GM19438 (cell line): ENCODE measurements around the gene ZNF335.
"Not testable (repeated sequence)": the region's sequence is repeated elsewhere in the genome, so short reads cannot be mapped to it uniquely, and the experiment has no call there.

Experiments used
- ATAC-seq: cut with Tn5 transposase; IDR thresholded peaks from one replicate; pipeline ENCODE4 v1.9.1; 2021; ENCODE audit warnings: low read depth; ENCODE audit not compliant: unreplicated experiment

The ZNF335 gene

DNA sequence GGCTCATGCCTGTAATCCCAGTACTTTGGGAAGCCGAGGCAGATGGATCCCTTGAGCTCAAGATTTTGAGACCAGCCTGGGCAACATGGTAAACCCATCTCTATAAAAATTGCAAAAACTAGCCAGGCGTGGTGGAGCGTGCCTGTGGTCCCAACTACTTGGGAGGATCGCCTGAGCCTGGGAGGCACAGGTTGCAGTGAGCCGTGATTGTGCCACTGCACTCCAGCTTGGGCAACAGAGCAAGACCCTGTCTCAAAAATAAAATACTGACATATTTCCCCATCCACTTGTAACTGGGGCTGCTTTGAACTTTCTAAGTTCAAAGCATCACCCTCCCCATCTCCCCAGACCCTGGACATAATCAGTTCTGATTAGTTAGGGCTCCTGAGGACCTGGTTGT is 29.5 kb upstream of the ZNF335 start:
- ATAC-seq = no peak

DNA sequence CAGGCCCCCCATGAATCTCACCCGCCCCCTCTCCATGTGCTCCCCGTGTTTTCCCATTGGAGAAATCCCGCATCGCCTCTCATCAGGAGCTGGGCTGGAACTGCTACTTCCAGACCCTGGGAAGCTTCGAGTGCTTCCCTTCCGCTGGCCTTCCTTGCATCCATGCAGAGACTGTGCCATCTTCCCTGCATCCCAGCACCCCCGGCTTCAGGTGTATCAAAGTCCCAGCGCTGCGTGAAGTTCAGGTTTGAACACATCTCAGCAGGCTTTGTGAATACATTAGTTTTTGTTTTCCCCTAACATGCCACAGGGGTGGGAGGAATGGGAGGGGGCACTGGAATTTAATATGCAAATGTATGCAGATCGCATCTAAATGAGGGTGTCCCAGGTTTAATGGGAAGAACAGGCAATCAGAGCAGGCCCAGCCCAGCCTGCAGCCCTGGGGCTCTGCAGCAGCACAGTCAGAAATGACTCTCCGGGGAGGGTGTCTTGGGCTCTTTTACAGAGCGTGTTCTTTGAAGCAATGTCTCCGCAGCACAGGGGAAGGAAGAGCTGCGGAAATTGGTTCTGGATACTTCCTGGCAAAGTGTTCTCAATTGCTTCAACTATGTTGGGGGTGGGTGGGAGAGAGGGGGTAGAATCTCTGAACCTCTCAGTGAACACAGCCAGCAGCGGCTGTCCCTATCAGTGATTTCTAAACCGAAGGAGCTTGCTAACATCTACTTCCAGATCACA is 28.4 kb upstream of the ZNF335 start:
- no peak for ATAC-seq

DNA sequence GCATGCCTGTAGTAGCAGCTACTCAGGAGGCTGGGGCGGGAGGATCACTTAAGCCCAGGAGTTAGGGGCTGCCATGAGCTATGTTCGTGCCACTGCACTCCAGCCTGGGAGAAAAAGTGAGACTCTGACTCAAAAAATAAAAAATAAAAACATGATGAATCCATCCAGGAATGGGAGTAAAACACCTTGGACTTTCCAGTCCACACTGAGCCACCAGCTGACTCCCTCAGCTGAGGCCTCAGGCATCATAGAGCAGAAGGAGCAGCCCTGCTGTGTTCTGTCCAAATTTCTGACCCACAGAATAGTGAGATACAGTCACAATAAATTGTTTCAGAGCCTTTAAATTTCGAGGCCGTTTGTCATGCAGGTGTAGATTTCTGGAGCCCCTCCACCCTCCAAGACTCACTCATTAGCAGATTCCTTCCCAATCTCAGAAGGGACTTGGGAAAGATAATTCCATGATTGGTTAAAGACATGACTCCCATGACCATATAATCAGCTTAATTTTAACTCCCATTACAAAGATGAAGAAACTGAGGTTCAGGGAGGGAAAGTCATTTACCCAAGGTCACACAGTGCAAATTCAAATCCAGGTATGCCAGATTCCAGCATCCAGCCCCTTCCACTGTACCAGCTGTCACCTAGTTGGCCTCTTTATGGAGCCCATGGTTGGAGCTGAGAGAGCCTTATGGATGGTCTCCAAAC is 27.7 kb upstream of the ZNF335 start:
- no peak for ATAC-seq

DNA sequence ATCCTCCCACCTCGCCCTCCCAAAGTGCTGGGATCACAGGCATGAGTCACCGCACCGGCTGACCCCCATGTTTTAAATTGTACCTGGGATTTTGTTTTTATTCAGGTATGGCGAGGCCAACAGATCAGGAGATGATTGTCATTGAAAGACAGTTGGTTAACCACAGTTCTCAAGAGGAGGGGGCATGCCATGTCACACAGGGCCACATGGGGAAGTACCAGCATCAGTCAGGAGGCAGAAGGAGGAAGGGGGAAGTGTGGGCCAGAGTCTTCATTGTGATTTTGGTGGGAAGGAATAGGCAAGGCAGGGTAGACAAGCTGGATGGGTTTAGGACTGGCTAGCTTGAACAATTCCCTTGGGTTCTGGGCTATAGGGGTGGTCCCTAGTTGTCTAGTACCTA is 26.8 kb upstream of the ZNF335 start:
- ATAC-seq = no peak

- no peak for ATAC-seq
These were observed 26.3 kb upstream of the ZNF335 start for GRCh38 chr20:45998337-45998736.

DNA sequence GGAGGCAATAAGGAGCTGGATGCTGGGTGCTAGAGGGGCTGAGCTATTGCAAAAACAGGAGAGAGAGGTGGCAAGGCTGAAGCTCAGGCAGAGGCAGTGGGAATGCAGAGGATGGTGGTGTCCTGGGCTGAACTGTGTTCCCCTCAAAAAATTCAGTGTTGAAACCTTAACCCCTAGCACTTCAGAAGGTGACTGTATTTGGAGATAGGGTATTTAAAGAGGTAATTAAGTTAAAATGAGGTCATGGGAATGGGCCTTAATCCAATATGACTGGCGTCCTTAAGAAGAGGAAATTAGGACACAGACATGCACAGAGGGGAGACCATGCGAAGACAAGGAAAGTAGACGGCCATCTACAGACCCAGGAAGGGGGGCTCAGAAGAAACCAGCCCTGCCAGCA is 25.2 kb upstream of the ZNF335 start:
- no peak for ATAC-seq

DNA sequence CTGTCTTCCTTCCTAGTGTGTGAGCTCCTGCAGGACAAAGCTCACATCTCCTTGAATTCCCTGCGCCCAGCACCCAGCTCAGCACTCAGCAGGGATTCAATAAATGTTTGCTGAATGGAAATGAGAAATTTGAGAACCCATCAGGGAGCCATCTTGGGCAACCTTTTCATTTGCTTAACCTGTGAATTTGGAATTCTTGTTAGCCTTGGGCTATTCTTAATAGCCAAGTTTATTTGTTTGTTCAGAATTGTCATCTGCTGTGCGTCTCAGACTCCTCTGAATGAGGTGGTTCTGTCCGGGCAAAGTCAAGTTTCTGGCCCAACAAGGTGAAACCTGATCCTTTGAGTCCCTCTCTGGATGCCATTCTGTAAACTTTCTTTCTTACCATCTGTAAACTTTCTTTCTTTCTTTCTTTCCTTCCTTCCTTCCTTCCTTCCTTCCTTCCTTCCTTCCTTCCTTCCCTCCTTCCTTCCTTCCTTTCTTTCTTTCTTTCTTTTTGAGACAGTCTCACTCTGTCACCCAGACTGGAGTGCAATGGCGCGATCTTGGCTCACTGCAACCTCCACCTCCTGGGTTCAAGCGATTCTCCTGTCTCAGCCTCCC is 23.6 kb upstream of the ZNF335 start:
- not testable (repeated sequence) for ATAC-seq

- ATAC-seq = no peak
These were observed 22.9 kb upstream of the ZNF335 start for GRCh38 chr20:45994761-45995493.

DNA sequence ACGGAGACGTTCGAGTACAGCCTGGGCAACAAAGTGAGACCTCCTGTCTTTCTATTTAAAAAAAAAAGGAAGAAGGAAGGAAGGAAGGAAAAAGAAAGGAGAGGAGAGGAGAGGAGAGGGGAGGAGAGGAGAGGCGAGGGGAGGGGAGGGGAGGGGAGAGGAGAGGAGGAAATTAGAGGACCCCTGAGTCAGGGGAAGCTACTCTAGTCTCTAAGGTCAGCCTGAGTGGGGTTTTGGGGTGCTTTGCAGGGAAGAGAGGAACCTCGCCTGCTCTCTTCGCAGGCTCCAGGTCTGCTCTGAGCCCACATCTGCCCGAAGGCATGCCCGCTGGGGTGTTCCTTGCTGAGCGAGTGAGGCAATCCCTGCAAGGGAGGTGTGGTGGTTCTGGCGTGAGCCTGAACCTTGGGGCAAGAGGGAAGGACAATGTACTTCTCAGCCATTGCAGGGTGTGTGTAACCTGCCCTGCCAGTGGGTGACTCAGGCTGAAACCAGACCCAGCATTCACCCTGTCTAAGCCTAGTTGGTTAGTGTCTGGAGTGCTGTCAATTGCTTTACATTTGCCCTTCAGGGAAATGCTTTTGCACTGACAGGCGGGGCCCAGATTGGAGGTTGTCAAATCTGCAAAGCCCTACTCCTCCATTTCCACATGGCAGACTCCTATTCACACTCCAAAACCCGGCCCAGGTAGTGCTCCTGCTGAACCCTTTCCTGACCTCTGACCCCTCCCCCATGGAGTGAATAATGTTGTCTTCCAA is 21.4 kb upstream of the ZNF335 start:
- ATAC-seq = no peak

DNA sequence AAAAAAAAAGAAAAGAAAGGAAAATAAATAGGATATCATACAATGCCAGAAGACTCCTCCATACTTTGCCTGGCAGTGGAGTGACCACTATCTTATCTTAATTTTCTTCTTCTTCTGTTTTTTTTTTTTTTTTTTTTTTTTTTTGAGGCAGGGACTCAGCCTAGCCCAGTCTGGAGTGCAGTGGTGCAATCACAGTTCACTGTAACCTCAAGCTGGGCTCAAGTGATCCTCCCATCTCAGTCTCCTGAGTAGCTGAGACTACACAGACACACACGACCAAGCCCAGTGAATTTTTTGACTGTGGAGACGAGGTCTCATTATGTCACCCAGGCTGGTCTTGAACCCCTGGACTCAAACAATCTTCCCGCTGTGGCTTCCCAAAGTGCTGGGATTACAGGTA is 19.6 kb upstream of the ZNF335 start:
- ATAC-seq = no peak

GRCh38 chr20:45988830-45989229 is 16.8 kb upstream of the ZNF335 start:
- not testable (repeated sequence) for ATAC-seq

DNA sequence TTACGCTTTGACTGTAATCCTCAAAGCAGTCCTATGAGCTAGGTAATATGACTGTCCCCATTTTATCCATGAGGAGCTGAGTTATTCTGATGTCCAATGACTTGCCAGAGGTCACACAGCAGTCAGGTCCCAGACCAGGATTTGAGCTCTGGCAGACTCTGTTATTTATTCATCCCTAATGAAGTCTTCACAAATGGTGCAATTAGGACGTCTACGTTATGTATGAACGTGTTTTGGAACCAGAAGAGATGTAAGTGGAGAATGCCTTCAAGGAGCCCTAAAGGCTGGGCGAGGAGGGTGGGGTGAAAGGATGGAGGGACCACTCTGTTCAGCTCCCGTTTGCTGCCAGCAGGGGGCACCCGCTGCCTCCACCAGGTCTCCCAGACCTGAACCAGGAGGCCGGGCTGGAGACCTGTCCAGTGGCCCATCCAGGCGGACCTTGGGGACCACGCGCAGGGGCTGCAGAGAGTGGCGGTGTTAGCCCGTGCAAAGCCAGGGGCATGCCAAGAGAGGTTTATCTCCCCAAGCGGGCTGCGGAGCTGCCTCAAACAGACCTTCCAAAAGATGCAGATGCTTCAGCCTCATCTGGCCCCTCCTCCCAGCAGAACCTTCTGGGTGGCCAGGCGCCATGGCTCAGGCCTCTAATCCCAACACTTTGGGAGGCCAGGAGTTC is 15.2 kb upstream of the ZNF335 start:
- ATAC-seq = no peak

GRCh38 chr20:45985573-45985972 is 13.6 kb upstream of the ZNF335 start:
- no peak for ATAC-seq

GRCh38 chr20:45983279-45983743 is 11.3 kb upstream of the ZNF335 start:
- no peak for ATAC-seq

GRCh38 chr20:45981261-45981660 is 9.3 kb upstream of the ZNF335 start:
- ATAC-seq = no peak

DNA sequence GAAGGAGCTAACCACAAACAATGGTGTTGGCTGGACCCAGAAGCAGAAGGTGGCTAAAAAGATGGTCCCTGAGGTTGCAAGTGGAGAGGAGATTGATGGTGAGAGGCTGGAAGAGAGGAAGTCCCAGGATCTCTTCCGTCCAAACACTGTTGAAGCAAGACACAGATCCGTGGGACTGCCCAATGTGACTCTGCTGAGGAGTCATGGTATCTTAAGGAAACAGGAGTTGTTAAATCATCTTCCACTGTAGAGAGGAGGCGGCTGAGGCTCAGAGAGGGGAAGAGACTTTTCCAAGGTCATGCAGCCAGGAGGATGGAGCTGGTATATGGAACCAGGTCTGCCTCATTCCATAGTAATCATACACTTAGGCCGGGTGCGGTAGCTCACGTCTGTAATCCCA is 4.1 kb upstream of the ZNF335 start:
- no peak for ATAC-seq

- no peak for ATAC-seq
These were observed 3.7 kb upstream of the ZNF335 start for GRCh38 chr20:45975686-45976085.

GRCh38 chr20:45974896-45975565 is 3.0 kb upstream of the ZNF335 start:
- ATAC-seq = no peak

GRCh38 chr20:45972500-45973183 is 639 bp upstream of the ZNF335 start:
- no peak for ATAC-seq
